Measurements from ENCODE around the gene UBE2E3.

DNA sequence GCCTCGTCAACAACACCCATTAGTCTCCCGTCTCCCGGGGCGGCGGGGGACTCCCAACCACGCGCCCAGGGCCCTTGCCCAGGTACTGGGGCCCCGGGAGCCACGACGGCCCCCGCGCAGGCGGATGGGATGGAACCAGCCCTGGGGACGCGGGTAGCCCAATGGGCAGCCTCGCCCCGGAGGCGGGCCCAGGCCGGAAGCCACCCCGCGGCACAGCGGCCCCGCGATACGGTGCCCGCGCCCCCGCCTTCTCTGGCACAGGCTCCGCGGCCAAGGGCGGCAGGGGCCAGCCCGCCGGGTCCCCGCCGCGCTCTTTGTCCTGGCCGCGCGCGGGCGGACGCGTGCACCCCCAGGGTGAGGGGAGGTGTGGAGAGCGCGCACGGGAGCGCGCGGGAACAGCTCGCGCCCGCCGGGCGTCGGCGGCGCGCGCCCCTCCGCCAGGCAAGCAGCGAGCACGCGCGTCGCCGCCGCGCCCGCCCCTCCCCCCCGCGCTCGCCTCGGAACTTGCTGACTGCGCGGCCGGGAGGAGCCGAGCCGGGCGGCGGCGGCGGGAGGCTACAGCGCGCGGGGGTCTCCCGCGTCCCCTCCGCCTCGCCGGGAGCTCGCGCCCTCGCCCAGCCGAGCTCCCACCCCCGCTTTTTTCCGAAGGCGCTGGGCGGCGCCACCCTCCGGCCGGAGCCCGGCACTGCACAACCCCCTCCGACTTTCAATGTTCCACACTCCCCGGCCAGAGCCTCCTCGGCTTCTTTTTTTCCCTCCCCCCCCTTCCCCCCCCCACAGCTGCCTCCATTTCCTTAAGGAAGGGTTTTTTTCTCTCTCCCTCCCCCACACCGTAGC is at the start of gene UBE2E3:
- TF ChIP-seq, protein P1, sequence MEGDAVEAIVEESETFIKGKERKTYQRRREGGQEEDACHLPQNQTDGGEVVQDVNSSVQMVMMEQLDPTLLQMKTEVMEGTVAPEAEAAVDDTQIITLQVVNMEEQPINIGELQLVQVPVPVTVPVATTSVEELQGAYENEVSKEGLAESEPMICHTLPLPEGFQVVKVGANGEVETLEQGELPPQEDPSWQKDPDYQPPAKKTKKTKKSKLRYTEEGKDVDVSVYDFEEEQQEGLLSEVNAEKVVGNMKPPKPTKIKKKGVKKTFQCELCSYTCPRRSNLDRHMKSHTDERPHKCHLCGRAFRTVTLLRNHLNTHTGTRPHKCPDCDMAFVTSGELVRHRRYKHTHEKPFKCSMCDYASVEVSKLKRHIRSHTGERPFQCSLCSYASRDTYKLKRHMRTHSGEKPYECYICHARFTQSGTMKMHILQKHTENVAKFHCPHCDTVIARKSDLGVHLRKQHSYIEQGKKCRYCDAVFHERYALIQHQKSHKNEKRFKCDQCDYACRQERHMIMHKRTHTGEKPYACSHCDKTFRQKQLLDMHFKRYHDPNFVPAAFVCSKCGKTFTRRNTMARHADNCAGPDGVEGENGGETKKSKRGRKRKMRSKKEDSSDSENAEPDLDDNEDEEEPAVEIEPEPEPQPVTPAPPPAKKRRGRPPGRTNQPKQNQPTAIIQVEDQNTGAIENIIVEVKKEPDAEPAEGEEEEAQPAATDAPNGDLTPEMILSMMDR (IDR thresholded peaks at IDR 0.05), result no peak
- no peak for TF ChIP-seq POLR2A (IDR thresholded peaks at IDR 0.05)

All from lower leg skin (tissue), 3 donors.